T-cell (primary cell): ENCODE data around the gene INTS15. TPM values are rescaled to one million over a fixed set of nuclear protein-coding genes. Genes with fewer than 3 reads are reported as not detected.
"Not testable (repeated sequence)": the region's sequence is repeated elsewhere in the genome, so short reads cannot be mapped to it uniquely, and the experiment has no call there.

Experiments
- ATAC-seq, 4 experiments: fragments of 200-7000 bp in 3 of 4; fragments of 150-1000 bp in 1 of 4; cut with Tn5 transposase; replicated peaks in 1 of 4; 1 replicate in 3 of 4; 2 replicates in 1 of 4; pipeline ENCODE4 v1.10.0; 2021; ENCODE audit warnings: moderate library complexity in 3 of 4, mild to moderate bottlenecking in 2 of 4, moderate number of reproducible peaks in 1 of 4
- CTCF ChIA-PET, 2 donors: fragments of 300-600 bp; sonication (Branson Sonifier 250); formaldehyde crosslinking; loops; one replicate each; lab custom pipeline; 2022; ENCODE audit warnings: antibody characterized with exemption in 2 of 2; lab: Charles Lee
- POLR2A ChIA-PET, 2 donors: fragments of 300-600 bp; sonication (Branson Sonifier 250); formaldehyde crosslinking; loops; one replicate each; lab custom pipeline; 2022; ENCODE audit warnings: antibody characterized with exemption in 2 of 2; lab: Charles Lee
- DNase-seq, 35 experiments: peaks; one replicate each; pipeline versions ENCODE4 v3.0.0 to v3.0.0-alpha.2; 2013 to 2023
- H3K27ac ChIP-seq: one replicate; pipeline ENCODE4 v1.5.1; 2013; ENCODE audit warnings: low read length
- H3K27me3 ChIP-seq, 2 experiments: replicated peaks in 1 of 2; 1 replicate in 1 of 2; 2 replicates in 1 of 2; pipeline versions ENCODE4 v1.6.1 to v1.7.0; 2013; ENCODE audit warnings: low read length in 1 of 2, mixed read lengths in 1 of 2; ENCODE audit not compliant: control insufficient read depth in 2 of 2, insufficient read depth in 2 of 2; ENCODE audit errors: extremely low read depth in 1 of 2
- H3K36me3 ChIP-seq, 2 donors: 1 replicate in 1 of 2; 2 replicates in 1 of 2; pipeline versions ENCODE4 v1.6.1 to v1.7.0; 2013; ENCODE audit warnings: low read length in 1 of 2; ENCODE audit not compliant: control insufficient read depth in 2 of 2, insufficient read depth in 1 of 2; ENCODE audit errors: extremely low read depth in 1 of 2
- H3K4me1 ChIP-seq, 2 experiments: 1 replicate in 1 of 2; 2 replicates in 1 of 2; pipeline versions ENCODE4 v1.6.1 to v1.7.0; 2013; ENCODE audit warnings: low read length in 2 of 2, mixed read lengths in 1 of 2; ENCODE audit not compliant: insufficient read depth in 2 of 2, control insufficient read depth in 1 of 2; ENCODE audit errors: extremely low read depth in 1 of 2
- H3K4me3 ChIP-seq, 2 donors: 1 replicate in 1 of 2; 2 replicates in 1 of 2; pipeline versions ENCODE4 v1.5.1 to v1.7.0; 2013; ENCODE audit warnings: mild to moderate bottlenecking in 2 of 2, low read length in 1 of 2, moderate library complexity in 1 of 2; ENCODE audit not compliant: control insufficient read depth in 1 of 2; ENCODE audit errors: extremely low read depth in 1 of 2
- H3K9me3 ChIP-seq: 2 replicates; pipeline ENCODE4 v1.7.0; 2013
- H3K27ac Mint-ChIP-seq, 2 donors: one replicate each; pipeline ENCODE4 v1.8.0; 2020 to 2021; ENCODE audit warnings: mild to moderate bottlenecking in 2 of 2, mixed read lengths in 2 of 2
- H3K27me3 Mint-ChIP-seq, 2 donors: one replicate each; pipeline ENCODE4 v1.8.0; 2021 to 2022; ENCODE audit warnings: mixed read lengths in 2 of 2
- H3K36me3 Mint-ChIP-seq: one replicate; pipeline ENCODE4 v1.8.0; 2021; ENCODE audit warnings: mixed read lengths
- H3K4me1 Mint-ChIP-seq, 3 donors: one replicate each; pipeline ENCODE4 v1.8.0; 2020 to 2022; ENCODE audit warnings: mixed read lengths in 3 of 3, mild to moderate bottlenecking in 1 of 3
- H3K4me3 Mint-ChIP-seq, 3 donors: one replicate each; pipeline ENCODE4 v1.8.0; 2020 to 2022; ENCODE audit warnings: mild to moderate bottlenecking in 3 of 3, mixed read lengths in 3 of 3, moderate library complexity in 3 of 3
- H3K9me3 Mint-ChIP-seq, 3 donors: one replicate each; pipeline ENCODE4 v1.8.0; 2020 to 2022; ENCODE audit warnings: mixed read lengths in 3 of 3
- WGBS: methylation state at CpG from one replicate; pipeline ENCODE4 v1.1.5; 2013; ENCODE audit warnings: missing lambda C conversion rate; ENCODE audit not compliant: insufficient coverage; 5-methylcytosine and 5-hydroxymethylcytosine counted together
- total RNA-seq, 35 experiments: library from RNA in 6 of 35; stranded (reverse) in 6 of 35; fragments of 120-200 nt in 1 of 35; gene quantifications; one replicate each; pipeline versions ENCODE4 v1.2.1 to v1.2.4 and lab custom pipeline; 2013 to 2026

INTS15 gene
- total RNA-seq, 5 donors from 2014 or later (not counting 1 experiment from before 2014, with no cell fraction given) = 48.3 to 65.9 (median 64.1) TPM

GRCh38 chr7:6575281-6576023 is 14.4 kb upstream of the INTS15 start:
- Mint-ChIP-seq H3K27me3 (peaks cover 4 to 6% of the 10 kb centered on the region in 2 donors), H3K4me3 (peak overlapping the region in 2 of 3 donors; percentile 29 to 83), H3K9me3 (no peaks in the 10 kb centered on the region), H3K36me3 (peaks cover 7% of the 10 kb centered on the region), H3K4me1 (peaks cover 12 to 21% (median 15%) of the 10 kb centered on the region in 3 donors), H3K27ac (no peak overlapping the region)
- Histone ChIP-seq H3K9me3 (no peaks in the 10 kb centered on the region), H3K4me3 (no peak overlapping the region), H3K27me3 (peaks cover 0 to 3% of the 10 kb centered on the region in 2 experiments), H3K27ac (no peak overlapping the region), H3K4me1 (peaks cover 0 to 18% of the 10 kb centered on the region in 2 experiments), H3K36me3 (peaks cover 0 to 3% of the 10 kb centered on the region in 2 donors)
- WGBS = 89% methylated on average over 6 of the region's 9 CpGs
- no peak for ATAC-seq
- ChIA-PET CTCF (interaction anchor here (0.7 to 1.4 kb wide), 2 partner anchors 17 to 60 kb away, joined by 3 to 4 read pairs; no protein-coding TSS in a partner anchor), POLR2A (no interaction called here)
- no peak for DNase-seq

- Mint-ChIP-seq H3K27ac (no peak overlapping the region), H3K36me3 (peaks cover 15% of the 10 kb centered on the region), H3K4me1 (peaks cover 12 to 21% (median 15%) of the 10 kb centered on the region in 3 donors), H3K9me3 (no peaks in the 10 kb centered on the region), H3K4me3 (peak overlapping the region; percentile 41 to 83 (median 56)), H3K27me3 (peaks cover 4% of the 10 kb centered on the region in 2 donors)
- no peak overlapping the region for H3K27ac ChIP-seq
- ATAC-seq (no peak), DNase-seq (no peak)
- no peaks in the 10 kb centered on the region for H3K9me3 ChIP-seq
- POLR2A ChIA-PET = interaction anchor here in 1 of 2 donors (0.6 kb wide), 1 partner anchor 452 kb away, joined by 3 read pairs; no protein-coding TSS in a partner anchor
- peaks cover 0 to 10% of the 10 kb centered on the region in 2 donors for H3K36me3 ChIP-seq
- peak overlapping the region; percentile 57 to 84 for H3K4me3 ChIP-seq
- peaks cover 0 to 3% of the 10 kb centered on the region in 2 experiments for H3K27me3 ChIP-seq
- 86% methylated on average over 7 of the region's 14 CpGs for WGBS
- CTCF ChIA-PET = interaction anchor here (0.5 to 1.4 kb wide), 4 partner anchors 14 to 61 kb away, joined by 3 to 4 read pairs (median 3); partner anchors contain the start of gene INTS15 (in 1 of the 2)
- H3K4me1 ChIP-seq = peaks cover 0 to 18% of the 10 kb centered on the region in 2 experiments
Measured at GRCh38 chr7:6576024-6576866, 13.6 kb upstream of the INTS15 start.

- Histone ChIP-seq H3K4me1 (peaks cover 0 to 18% of the 10 kb centered on the region in 2 experiments), H3K4me3 (peak overlapping the region; percentile 71 to 84), H3K36me3 (peaks cover 0 to 15% of the 10 kb centered on the region in 2 donors), H3K27ac (peak overlapping the region; percentile 94)
- CTCF ChIA-PET = interaction anchor here in 1 of 2 donors (0.7 to 1.9 kb wide), 2 partner anchors 14 to 19 kb away, joined by 3 to 5 read pairs; partner anchors contain the start of gene INTS15
- not testable (repeated sequence) for H3K27me3 Mint-ChIP-seq, H3K9me3 Mint-ChIP-seq, H3K27me3 ChIP-seq, H3K9me3 ChIP-seq
- Mint-ChIP-seq H3K36me3 (peaks cover 22% of the 10 kb centered on the region), H3K4me3 (peak overlapping the region; percentile 80 to 90 (median 83)), H3K4me1 (peaks cover 12 to 21% (median 15%) of the 10 kb centered on the region in 3 donors), H3K27ac (peak overlapping the region in 1 of 2 donors; percentile 90)
- ATAC-seq (peak in 1 of 4 experiments; percentile 16), DNase-seq (peak in 3 of 35 experiments; percentile 10 to 43 (median 22))
- POLR2A ChIA-PET = interaction anchor here in 1 of 2 donors (0.6 kb wide), 1 partner anchor 451 kb away, joined by 3 read pairs; no protein-coding TSS in a partner anchor
- WGBS = 0% methylated on average over 7 of the region's 14 CpGs
Measured at GRCh38 chr7:6576867-6577368, 12.9 kb upstream of the INTS15 start.

- Mint-ChIP-seq H3K4me3 (peak within 1 kb of the TSS; percentile 80 to 90 (median 83)), H3K36me3 (peaks cover 28% of the 10 kb centered on the region), H3K9me3 (no peaks in the 10 kb centered on the region), H3K27me3 (peaks cover 3 to 4% of the 10 kb centered on the region in 2 donors), H3K4me1 (peaks cover 12 to 21% (median 15%) of the 10 kb centered on the region in 3 donors), H3K27ac (peak within 1 kb of the TSS; percentile 90 to 92)
- H3K27ac ChIP-seq = peak within 1 kb of the TSS; percentile 94
- peaks cover 0 to 18% of the 10 kb centered on the region in 2 experiments for H3K4me1 ChIP-seq
- no peaks in the 10 kb centered on the region for H3K27me3 ChIP-seq
- ChIA-PET POLR2A (interaction anchor here in 1 of 2 donors (0.6 to 0.9 kb wide), 2 partner anchors 14 to 450 kb away, joined by 3 read pairs; no protein-coding TSS in a partner anchor), CTCF (interaction anchor here (0.6 to 1.9 kb wide), 6 partner anchors 13 to 581 kb away, joined by 3 to 11 read pairs (median 4); partner anchors contain the start of gene INTS15 (in 1 of the 2))
- WGBS = 18% methylated on average over 31 of the region's 51 CpGs
- peak within 1 kb of the TSS; percentile 71 to 84 for H3K4me3 ChIP-seq
- peaks cover 0 to 18% of the 10 kb centered on the region in 2 donors for H3K36me3 ChIP-seq
- ATAC-seq = peak; percentile 96 to 98 (median 96)
- H3K9me3 ChIP-seq = no peaks in the 10 kb centered on the region
- peak; percentile 71 to 92 (median 83) for DNase-seq
Measured at GRCh38 chr7:6577369-6578113, 12.3 kb upstream of the INTS15 start, which contains the start of gene ZDHHC4. TSS of gene ZDHHC4 (plus strand) at chr7:6577454. CDS start at chr7:6580562, 3,108 bp downstream.
